IMR-90 (cell line): ENCODE data around the gene EML1. TPM values are rescaled to one million over a fixed set of nuclear protein-coding genes. Genes with fewer than 3 reads are reported as not detected.

Source experiments
- ATAC-seq: fragments of 200-7000 bp; cut with Tn5 transposase; 2 replicates; pipeline ENCODE4 v1.9.1; 2020; ENCODE audit warnings: low read depth, mild to moderate bottlenecking, moderate library complexity
- BruUV-seq: library from RNA; stranded (reverse); fragments of 400-500 nt; replicated peaks from 2 replicates; lab custom pipeline; 2021; lab: Mats Ljungman, UMichigan
- CTCF ChIA-PET: fragments of 300-600 bp; formaldehyde crosslinking; extraction: SDS; loops from one replicate; lab custom pipeline; 2021; ENCODE audit warnings: antibody characterized with exemption; lab: Yijun Ruan, JAX
- POLR2A ChIA-PET: fragments of 300-600 bp; sonication (Branson Sonifier 250); formaldehyde crosslinking; loops from one replicate; lab custom pipeline; 2022; ENCODE audit warnings: antibody characterized with exemption; ENCODE audit not compliant: unreplicated experiment; lab: Charles Lee
- DNase-seq: peaks from one replicate; pipeline ENCODE4 v3.0.0; 2013
- H2AFZ ChIP-seq: replicated peaks from 2 replicates; pipeline ENCODE3; 2013; ENCODE audit warnings: low read length, mild to moderate bottlenecking; ENCODE audit not compliant: poor library complexity
- H2AK5ac ChIP-seq: 2 replicates; pipeline ENCODE4 v1.6.1; 2013; ENCODE audit warnings: low read depth, low read length, inconsistent platforms
- H2AK9ac ChIP-seq: replicated peaks from 2 replicates; pipeline ENCODE3; 2013; ENCODE audit warnings: mild to moderate bottlenecking, low read depth, low read length, moderate library complexity; ENCODE audit not compliant: poor library complexity
- H2BK120ac ChIP-seq: 2 replicates; pipeline ENCODE4 v1.6.1; 2013; ENCODE audit warnings: low read depth, low read length, inconsistent platforms
- H2BK15ac ChIP-seq: 3 replicates; pipeline ENCODE4 v1.6.1; 2013; ENCODE audit warnings: low read depth, low read length, inconsistent platforms
- H2BK20ac ChIP-seq: 2 replicates; pipeline ENCODE4 v1.6.1; 2013; ENCODE audit warnings: low read depth, mild to moderate bottlenecking, inconsistent platforms, low read length, moderate library complexity
- H2BK5ac ChIP-seq: 2 replicates; pipeline ENCODE4 v1.6.1; 2013; ENCODE audit warnings: mild to moderate bottlenecking, low read depth, low read length, inconsistent platforms; ENCODE audit not compliant: poor library complexity, severe bottlenecking
- H3K14ac ChIP-seq: replicated peaks from 2 replicates; pipeline ENCODE4 v1.6.1; 2013; ENCODE audit warnings: low read depth, low read length, inconsistent platforms
- H3K18ac ChIP-seq: 2 replicates; pipeline ENCODE4 v1.6.1; 2013; ENCODE audit warnings: low read depth, low read length, control low read depth
- H3K23ac ChIP-seq: 2 replicates; pipeline ENCODE4 v1.6.1; 2013; ENCODE audit warnings: low read depth, low read length, inconsistent platforms
- H3K27ac ChIP-seq: 2 replicates; pipeline ENCODE4 v1.5.1; 2013; ENCODE audit warnings: mild to moderate bottlenecking, control low read depth, low read length; ENCODE audit not compliant: insufficient read depth
- H3K27me3 ChIP-seq: 2 replicates; pipeline ENCODE4 v1.6.1; 2013; ENCODE audit warnings: low read length; ENCODE audit not compliant: control insufficient read depth, insufficient read depth
- H3K36me3 ChIP-seq: 2 replicates; pipeline ENCODE4 v1.6.1; 2013; ENCODE audit warnings: low read length, mixed read lengths; ENCODE audit not compliant: control insufficient read depth, insufficient read depth
- H3K4ac ChIP-seq: 2 replicates; pipeline ENCODE4 v1.6.1; 2013; ENCODE audit warnings: low read depth, low read length, inconsistent platforms
- H3K4me1 ChIP-seq: 2 replicates; pipeline ENCODE4 v1.6.1; 2013; ENCODE audit warnings: low read length, mixed read lengths; ENCODE audit not compliant: control insufficient read depth, insufficient read depth
- H3K4me2 ChIP-seq: 2 replicates; pipeline ENCODE4 v1.6.1; 2013; ENCODE audit warnings: low read depth, mild to moderate bottlenecking, control low read depth, low read length, moderate library complexity
- H3K4me3 ChIP-seq: 2 replicates; pipeline ENCODE4 v1.5.1; 2013; ENCODE audit warnings: low read depth, mild to moderate bottlenecking, control low read depth, low read length, moderate library complexity; ENCODE audit not compliant: insufficient read depth
- H3K56ac ChIP-seq: 2 replicates; pipeline ENCODE4 v1.6.1; 2013; ENCODE audit warnings: low read length, inconsistent platforms; ENCODE audit not compliant: insufficient read depth; ENCODE audit errors: extremely low read depth
- H3K79me1 ChIP-seq, 2 experiments: 2 replicates each; pipeline ENCODE4 v1.6.1; 2013; ENCODE audit warnings: low read length in 2 of 2, inconsistent platforms in 1 of 2, low read depth in 1 of 2
- H3K9ac ChIP-seq: 2 replicates; pipeline ENCODE4 v1.6.1; 2013; ENCODE audit warnings: low read depth, low read length, control low read depth
- H3K9me1 ChIP-seq: 2 replicates; pipeline ENCODE4 v1.6.1; 2013; ENCODE audit warnings: low read length, inconsistent platforms; ENCODE audit not compliant: insufficient read depth
- H3K9me3 ChIP-seq: 2 replicates; pipeline ENCODE4 v1.6.1; 2013; ENCODE audit warnings: low read length; ENCODE audit not compliant: control insufficient read depth, insufficient read depth
- H4K20me1 ChIP-seq: 2 replicates; pipeline ENCODE4 v1.6.1; 2013; ENCODE audit warnings: low read length, inconsistent platforms; ENCODE audit not compliant: insufficient read depth
- H4K5ac ChIP-seq: 2 replicates; pipeline ENCODE4 v1.6.1; 2013; ENCODE audit warnings: mild to moderate bottlenecking, low read depth, low read length, control low read depth
- H4K8ac ChIP-seq, 2 experiments: 2 replicates each; pipeline ENCODE4 v1.6.1; 2013; ENCODE audit warnings: low read depth in 2 of 2, low read length in 2 of 2, control low read depth in 1 of 2, inconsistent platforms in 1 of 2
- H4K91ac ChIP-seq: 2 replicates; pipeline ENCODE4 v1.6.1; 2013; ENCODE audit warnings: low read depth, low read length, inconsistent platforms; ENCODE audit not compliant: insufficient read depth
- BHLHE40 ChIP-seq: fragments of 150-350 bp; IDR thresholded peaks from 2 replicates; pipeline ENCODE4 v1.6.1; 2016; ENCODE audit warnings: mild to moderate bottlenecking, low read depth, low read length
- CEBPB ChIP-seq: IDR thresholded peaks from 2 replicates; pipeline ENCODE4 v1.6.1; 2012; ENCODE audit warnings: low read depth, low read length, improper control_type of control experiment
- CHD1 ChIP-seq: IDR thresholded peaks from 2 replicates; pipeline ENCODE4 v1.6.1; 2012; ENCODE audit warnings: low read depth, low read length, improper control_type of control experiment
- CTCF ChIP-seq: conservative IDR thresholded peaks from 2 replicates; pipeline ENCODE4 v1.5.1; 2012; ENCODE audit warnings: mild to moderate bottlenecking, low read depth, low read length, improper control_type of control experiment
- ELK1 ChIP-seq: fragments of 150-350 bp; IDR thresholded peaks from 2 replicates; pipeline ENCODE4 v1.6.1; 2016; ENCODE audit warnings: low read depth, mild to moderate bottlenecking, low read length, moderate library complexity, borderline replicate concordance
- FOS ChIP-seq: fragments of 150-350 bp; IDR thresholded peaks from 2 replicates; pipeline ENCODE4 v1.6.1; 2016; ENCODE audit warnings: low read depth, low read length
- MAFK ChIP-seq: IDR thresholded peaks from 2 replicates; pipeline ENCODE4 v1.6.1; 2012; ENCODE audit warnings: low read depth, low read length, improper control_type of control experiment
- MAZ ChIP-seq: IDR thresholded peaks from 2 replicates; pipeline ENCODE4 v1.6.1; 2012; ENCODE audit warnings: low read depth, mild to moderate bottlenecking, low read length, improper control_type of control experiment, moderate library complexity, borderline replicate concordance
- MXI1 ChIP-seq: IDR thresholded peaks from 2 replicates; pipeline ENCODE4 v1.6.1; 2012; ENCODE audit warnings: low read depth, mild to moderate bottlenecking, low read length, moderate library complexity, borderline replicate concordance
- NFE2L2 ChIP-seq: fragments of 150-350 bp; IDR thresholded peaks from 2 replicates; pipeline ENCODE4 v1.6.1; 2016; ENCODE audit warnings: low read depth, mild to moderate bottlenecking, low read length
- POLR2A ChIP-seq: IDR thresholded peaks from 2 replicates; pipeline ENCODE4 v1.6.1; 2012; ENCODE audit warnings: mild to moderate bottlenecking, low read depth, low read length
- RAD21 ChIP-seq: IDR thresholded peaks from 2 replicates; pipeline ENCODE4 v1.6.1; 2012; ENCODE audit warnings: low read length, improper control_type of control experiment
- RCOR1 ChIP-seq: IDR thresholded peaks from 2 replicates; pipeline ENCODE4 v1.6.1; 2012; ENCODE audit warnings: mild to moderate bottlenecking, low read length, improper control_type of control experiment; ENCODE audit not compliant: insufficient replicate concordance
- RFX5 ChIP-seq: IDR thresholded peaks from 2 replicates; pipeline ENCODE4 v1.8.0; 2012; ENCODE audit warnings: low read depth, mild to moderate bottlenecking, low read length, moderate library complexity
- SMC3 ChIP-seq: fragments of 150-350 bp; IDR thresholded peaks from 2 replicates; pipeline ENCODE4 v1.6.1; 2016; ENCODE audit warnings: low read depth, mild to moderate bottlenecking, antibody characterized with exemption, low read length, moderate library complexity
- USF2 ChIP-seq: fragments of 150-350 bp; IDR thresholded peaks from 2 replicates; pipeline ENCODE4 v1.6.1; 2017; ENCODE audit warnings: mild to moderate bottlenecking, antibody characterized with exemption, low read length, low read depth
- WGBS, 2 experiments: methylation state at CpG; one replicate each; pipeline versions ENCODE4 v1.1.5 to v1.1.7; 2013; ENCODE audit warnings: missing lambda C conversion rate in 2 of 2; ENCODE audit not compliant: insufficient read length in 1 of 2; ENCODE audit errors: extremely low coverage in 2 of 2; 5-methylcytosine and 5-hydroxymethylcytosine counted together
- dilution Hi-C: fragments of 300-500 bp; cut with HindIII; formaldehyde crosslinking; loops from one replicate; pipeline ENCODE4 v1.14.3; 2018; ENCODE audit warnings: low sequenced_read_pairs; ENCODE audit not compliant: unreplicated experiment
- in situ Hi-C: fragments of 300-500 bp; cut with MboI; formaldehyde crosslinking; loops from 3 replicates; pipeline ENCODE4 v1.14.3; 2019; ENCODE audit warnings: low sequenced_read_pairs, inconsistent platforms, mixed read lengths
- intact Hi-C: fragments of 100-400 bp; cut with micrococcal nuclease; formaldehyde crosslinking; loops from 2 replicates; pipeline ENCODE4 v1.10.0; 2022
- polyA plus RNA-seq, 3 experiments: library from polyadenylated mRNA; depleted of rRNA; stranded (reverse); fragments of >200 nt; gene quantifications; 2 replicates each; pipeline ENCODE4 v1.2.3, GENCODE V29; 2012; ENCODE audit warnings: low replicate concordance in 1 of 3
- total RNA-seq: library from RNA; depleted of rRNA; stranded (reverse); fragments of >200 nt; gene quantifications from 2 replicates; pipeline ENCODE4 v1.2.3, GENCODE V29; 2012

The EML1 gene
- total and polyA plus RNA-seq, 2 of the 4 experiments (the other 2 are of a cell fraction), result 14.0 to 42.3 TPM

- dilution Hi-C loops (no loop called here), intact Hi-C loops (no loop called here), in situ Hi-C loops (no loop called here)
- ChIA-PET POLR2A (no interaction called here), CTCF (no interaction called here)
- no peak overlapping the region for H2BK5ac ChIP-seq
- TF ChIP-seq CTCF (no peak), MAFK (no peak), USF2 (no peak), MAZ (no peak), SMC3 (no peak), RAD21 (no peak), POLR2A (no peak), BHLHE40 (no peak), RCOR1 (no peak), RFX5 (no peak), FOS (no peak), MXI1 (no peak), CHD1 (no peak), NFE2L2 (no peak), CEBPB (no peak), ELK1 (no peak)
- no peak overlapping the region for H3K4me3 ChIP-seq
- no peaks in the 10 kb centered on the region for H4K20me1 ChIP-seq
- peaks cover 5% of the 10 kb centered on the region; the same call in 1 of the 2 replicates for H3K4me1 ChIP-seq
- DNase-seq (no peak), ATAC-seq (peak; percentile 33; the same call in 1 of the 2 replicates)
- no peak overlapping the region for H3K18ac ChIP-seq
- peak overlapping the region; percentile 2; the same call in 1 of the 3 replicates for H2BK15ac ChIP-seq
- no peak overlapping the region for H4K8ac ChIP-seq
- H2BK120ac ChIP-seq, result 0 out of 2 replicates have a peak overlapping the region, but pooled peaks have one; percentile 14
- H3K36me3 ChIP-seq, result no peaks in the 10 kb centered on the region
- 100% methylated on average over 3 of the region's 6 CpGs; no CpG with 5 or more reads in 1 of the 2 experiments for WGBS, 2 experiments
- H3K4me2 ChIP-seq, result no peak overlapping the region
- H3K14ac ChIP-seq, result no peak overlapping the region
- H3K27ac ChIP-seq, result no peak overlapping the region
- no peaks in the 10 kb centered on the region for H3K79me1 ChIP-seq
- H4K91ac ChIP-seq, result no peak overlapping the region
- no peak overlapping the region for H2AK9ac ChIP-seq
- H2AFZ ChIP-seq, result peak overlapping the region; percentile 54
- H2AK5ac ChIP-seq, result peak overlapping the region; percentile 49
- no peaks in the 10 kb centered on the region for H3K27me3 ChIP-seq
- H3K9ac ChIP-seq, result no peak overlapping the region
- peak overlapping the region; percentile 25; the same call in 1 of the 2 replicates for H3K4ac ChIP-seq
- H2BK20ac ChIP-seq, result no peak overlapping the region
- no TSS peak for BruUV-seq
- H3K23ac ChIP-seq, result no peak overlapping the region
- H4K5ac ChIP-seq, result no peak overlapping the region
- H3K56ac ChIP-seq, result no peak overlapping the region
- H3K9me1 ChIP-seq, result no peaks in the 10 kb centered on the region; the same call in 1 of the 2 replicates
- H3K9me3 ChIP-seq, result no peaks in the 10 kb centered on the region
These were observed 24.8 kb upstream of the EML1 start for GRCh38 chr14:99768381-99768780.
